Loucy (cell line): ENCODE results near the gene CCDC186.

Experiments
- H2AFZ ChIP-seq: fragments of 200-600 bp; sonication (generic); 2 replicates; pipeline ENCODE4 v1.6.0; 2016; ENCODE audit warnings: antibody characterized with exemption, mild to moderate bottlenecking, low read length, moderate library complexity
- H3F3A ChIP-seq: fragments of 200-600 bp; 2 replicates; pipeline ENCODE4 v1.6.0; 2016; ENCODE audit warnings: antibody characterized with exemption, low read depth, mild to moderate bottlenecking
- H3K27me3 ChIP-seq: fragments of 200-600 bp; sonication (generic); 2 replicates; pipeline ENCODE4 v1.6.1; 2014; ENCODE audit warnings: low read length, mild to moderate bottlenecking; ENCODE audit not compliant: insufficient read depth, poor library complexity, severe bottlenecking
- H3K36me3 ChIP-seq: fragments of 200-600 bp; sonication (generic); 2 replicates; pipeline ENCODE4 v1.6.1; 2016; ENCODE audit warnings: low read length; ENCODE audit not compliant: insufficient read depth
- H3K4me1 ChIP-seq: fragments of 200-600 bp; sonication (generic); 2 replicates; pipeline ENCODE4 v1.5.1; 2014; ENCODE audit warnings: low read length, mild to moderate bottlenecking; ENCODE audit not compliant: insufficient read depth, poor library complexity, severe bottlenecking
- H3K4me2 ChIP-seq: fragments of 200-600 bp; sonication (generic); 2 replicates; pipeline ENCODE4 v1.6.0; 2014; ENCODE audit warnings: antibody characterized with exemption, low read length, low read depth, mild to moderate bottlenecking; ENCODE audit not compliant: poor library complexity, severe bottlenecking
- H3K4me3 ChIP-seq: fragments of 200-600 bp; sonication (generic); 2 replicates; pipeline ENCODE4 v1.5.1; 2014; ENCODE audit warnings: low read length, mild to moderate bottlenecking, mixed read lengths; ENCODE audit not compliant: poor library complexity, severe bottlenecking
- H3K79me2 ChIP-seq: fragments of 200-600 bp; sonication (generic); 2 replicates; pipeline ENCODE4 v1.6.1; 2014; ENCODE audit warnings: low read length; ENCODE audit not compliant: insufficient read depth
- H3K9ac ChIP-seq: fragments of 200-600 bp; sonication (generic); 2 replicates; pipeline ENCODE4 v1.6.0; 2014; ENCODE audit warnings: mild to moderate bottlenecking, low read depth, low read length, moderate library complexity; ENCODE audit not compliant: poor library complexity, severe bottlenecking
- H3K9me2 ChIP-seq: fragments of 200-600 bp; sonication (generic); replicated peaks from 2 replicates; pipeline ENCODE4 v1.6.1; 2016; ENCODE audit warnings: low read depth, low read length, mixed read lengths
- H3K9me3 ChIP-seq: fragments of 200-600 bp; sonication (generic); 2 replicates; pipeline ENCODE4 v1.6.1; 2014; ENCODE audit warnings: mild to moderate bottlenecking, antibody characterized with exemption, low read length, low read depth; ENCODE audit not compliant: insufficient read depth
- H4K20me1 ChIP-seq: fragments of 200-600 bp; sonication (generic); 2 replicates; pipeline ENCODE4 v1.6.0; 2014; ENCODE audit warnings: antibody characterized with exemption, low read length, mild to moderate bottlenecking; ENCODE audit not compliant: insufficient read depth, poor library complexity, severe bottlenecking
- EZH2phosphoT487 ChIP-seq: fragments of 200-600 bp; IDR thresholded peaks from 2 replicates; pipeline ENCODE4 v1.6.1; 2018; ENCODE audit warnings: antibody characterized with exemption, mild to moderate bottlenecking, moderate library complexity, borderline replicate concordance
- TF ChIP-seq, protein P1 (sequence below): fragments of 200-600 bp; sonication (generic); conservative IDR thresholded peaks from 2 replicates; pipeline ENCODE4 v1.5.1; 2014; ENCODE audit warnings: mild to moderate bottlenecking, antibody characterized with exemption, low read length

The CCDC186 gene

GRCh38 chr10:114103284-114103683 lies 70.7 kb downstream of the CCDC186 start:
- Histone ChIP-seq H2AFZ (peak overlapping the region; percentile 84), H3F3A (peaks cover 3% of the 10 kb centered on the region; the same call in 1 of the 2 replicates), H3K9me2 (no peaks in the 10 kb centered on the region), H3K36me3 (no peaks in the 10 kb centered on the region), H3K4me3 (no peak overlapping the region), H3K79me2 (no peaks in the 10 kb centered on the region), H3K27me3 (no peaks in the 10 kb centered on the region), H3K4me2 (peak overlapping the region; percentile 51), H4K20me1 (no peaks in the 10 kb centered on the region), H3K9me3 (no peaks in the 10 kb centered on the region), H3K4me1 (peaks cover 18% of the 10 kb centered on the region), H3K9ac (no peak overlapping the region)
- TF ChIP-seq EZH2phosphoT487: no peak
- TF ChIP-seq, protein P1, sequence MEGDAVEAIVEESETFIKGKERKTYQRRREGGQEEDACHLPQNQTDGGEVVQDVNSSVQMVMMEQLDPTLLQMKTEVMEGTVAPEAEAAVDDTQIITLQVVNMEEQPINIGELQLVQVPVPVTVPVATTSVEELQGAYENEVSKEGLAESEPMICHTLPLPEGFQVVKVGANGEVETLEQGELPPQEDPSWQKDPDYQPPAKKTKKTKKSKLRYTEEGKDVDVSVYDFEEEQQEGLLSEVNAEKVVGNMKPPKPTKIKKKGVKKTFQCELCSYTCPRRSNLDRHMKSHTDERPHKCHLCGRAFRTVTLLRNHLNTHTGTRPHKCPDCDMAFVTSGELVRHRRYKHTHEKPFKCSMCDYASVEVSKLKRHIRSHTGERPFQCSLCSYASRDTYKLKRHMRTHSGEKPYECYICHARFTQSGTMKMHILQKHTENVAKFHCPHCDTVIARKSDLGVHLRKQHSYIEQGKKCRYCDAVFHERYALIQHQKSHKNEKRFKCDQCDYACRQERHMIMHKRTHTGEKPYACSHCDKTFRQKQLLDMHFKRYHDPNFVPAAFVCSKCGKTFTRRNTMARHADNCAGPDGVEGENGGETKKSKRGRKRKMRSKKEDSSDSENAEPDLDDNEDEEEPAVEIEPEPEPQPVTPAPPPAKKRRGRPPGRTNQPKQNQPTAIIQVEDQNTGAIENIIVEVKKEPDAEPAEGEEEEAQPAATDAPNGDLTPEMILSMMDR: peak; percentile 72

- peaks cover 28% of the 10 kb centered on the region for H3K4me1 ChIP-seq
Measured at GRCh38 chr10:114102256-114102655, 71.7 kb downstream of the CCDC186 start.

GRCh38 chr10:114100848-114101741 lies 72.9 kb downstream of the CCDC186 start:
- Histone ChIP-seq H3K9me3 (no peaks in the 10 kb centered on the region), H3K4me3 (no peak overlapping the region), H3K36me3 (no peaks in the 10 kb centered on the region), H3K79me2 (no peaks in the 10 kb centered on the region), H4K20me1 (no peaks in the 10 kb centered on the region), H3K9ac (no peak overlapping the region), H3K9me2 (no peaks in the 10 kb centered on the region), H3K4me1 (peaks cover 40% of the 10 kb centered on the region), H3K4me2 (no peak overlapping the region), H2AFZ (0 out of 2 replicates have a peak overlapping the region, but pooled peaks have one; percentile 30), H3F3A (peaks cover 8% of the 10 kb centered on the region), H3K27me3 (no peaks in the 10 kb centered on the region)
- TF ChIP-seq EZH2phosphoT487: no peak
- TF ChIP-seq, protein P1: no peak

More at GRCh38 chr10:114102256-114102655, 71.7 kb downstream of the CCDC186 start:
- TF ChIP-seq, protein P1: no peak
- TF ChIP-seq EZH2phosphoT487: no peak
- H3K9me3 ChIP-seq: no peaks in the 10 kb centered on the region
- no peak overlapping the region for H2AFZ ChIP-seq
- H3K4me3 ChIP-seq: no peak overlapping the region
- no peaks in the 10 kb centered on the region for H3K9me2 ChIP-seq
- H3F3A ChIP-seq: peaks cover 3% of the 10 kb centered on the region; the same call in 1 of the 2 replicates
- H4K20me1 ChIP-seq: no peaks in the 10 kb centered on the region
- H3K4me2 ChIP-seq: no peak overlapping the region
- H3K36me3 ChIP-seq: no peaks in the 10 kb centered on the region
- H3K79me2 ChIP-seq: no peaks in the 10 kb centered on the region
- no peak overlapping the region for H3K9ac ChIP-seq
- H3K27me3 ChIP-seq: no peaks in the 10 kb centered on the region
